Stimulated activated CD4-positive, alpha-beta T cell treated with anti-CD3 and anti-CD28 coated beads, Interleukin-1b, Interleukin-23, amount 100 ng/mL, for 48 hours (primary cell): ENCODE data around the gene SLC6A11.

Experiments
- DNase-seq: peaks from one replicate; pipeline ENCODE4 v3.0.0-alpha.2; 2020

The SLC6A11 gene

GRCh38 chr3:10816019-10816862 is at the start of gene SLC6A11:
TSS of gene SLC6A11 (plus strand) at chr3:10816228. CDS start at chr3:10816266, 38 bp downstream.
- DNase-seq, result no peak

- DNase-seq, result no peak
These were observed 47.2 kb upstream of the SLC6A11 start for GRCh38 chr3:10768708-10769394.

GRCh38 chr3:10770547-10770946 is 45.5 kb upstream of the SLC6A11 start:
- no peak for DNase-seq

- DNase-seq, result no peak
These were observed 45.0 kb upstream of the SLC6A11 start for GRCh38 chr3:10770981-10771380.

- no peak for DNase-seq
These were observed 44.4 kb upstream of the SLC6A11 start for GRCh38 chr3:10771486-10772270.

GRCh38 chr3:10772271-10773161 is 43.5 kb upstream of the SLC6A11 start:
- DNase-seq, result no peak

GRCh38 chr3:10774129-10774670 is 41.8 kb upstream of the SLC6A11 start:
- DNase-seq, result no peak

- no peak for DNase-seq
These were observed 41.2 kb upstream of the SLC6A11 start for GRCh38 chr3:10774825-10775224.

GRCh38 chr3:10775259-10775658 is 40.8 kb upstream of the SLC6A11 start:
- no peak for DNase-seq

GRCh38 chr3:10775828-10776227 is 40.2 kb upstream of the SLC6A11 start:
- no peak for DNase-seq

GRCh38 chr3:10777627-10778026 is 38.4 kb upstream of the SLC6A11 start:
- DNase-seq, result no peak

GRCh38 chr3:10778492-10779292 is 37.3 kb upstream of the SLC6A11 start:
- DNase-seq, result no peak

GRCh38 chr3:10779293-10779805 is 36.7 kb upstream of the SLC6A11 start:
- DNase-seq, result no peak

- DNase-seq, result no peak
These were observed 35.8 kb upstream of the SLC6A11 start for GRCh38 chr3:10780243-10780642.

GRCh38 chr3:10780922-10781321 is 35.1 kb upstream of the SLC6A11 start:
- DNase-seq, result no peak

GRCh38 chr3:10781981-10782380 is 34.0 kb upstream of the SLC6A11 start:
- no peak for DNase-seq

GRCh38 chr3:10783360-10784351 is 32.4 kb upstream of the SLC6A11 start:
- no peak for DNase-seq

GRCh38 chr3:10786640-10787039 is 29.4 kb upstream of the SLC6A11 start:
- DNase-seq, result no peak

GRCh38 chr3:10788451-10788850 is 27.6 kb upstream of the SLC6A11 start:
- DNase-seq, result no peak

GRCh38 chr3:10790713-10791112 is 25.3 kb upstream of the SLC6A11 start:
- no peak for DNase-seq
